Neural progenitor cell (in vitro differentiated cells): ENCODE results near the gene ARID4B. TPM values are rescaled to one million over a fixed set of nuclear protein-coding genes. Genes with fewer than 3 reads are reported as not detected.

Experiments
- DNase-seq: peaks from one replicate; pipeline ENCODE4 v3.0.0-alpha.2; 2016; ENCODE audit warnings: low spot score
- H2AFZ ChIP-seq: fragments of 200-600 bp; sonication (generic); replicated peaks from 2 replicates; pipeline ENCODE4 v1.6.1; 2016; ENCODE audit warnings: antibody characterized with exemption
- H3F3A ChIP-seq: fragments of 200-600 bp; sonication (generic); 2 replicates; pipeline ENCODE4 v1.6.1; 2016; ENCODE audit warnings: antibody characterized with exemption, low read depth
- H3K27ac ChIP-seq: fragments of 200-600 bp; sonication (generic); 2 replicates; pipeline ENCODE4 v1.5.1; 2016; ENCODE audit warnings: mild to moderate bottlenecking
- H3K27me3 ChIP-seq: fragments of 200-600 bp; sonication (generic); 2 replicates; pipeline ENCODE4 v1.6.1; 2016; ENCODE audit warnings: mild to moderate bottlenecking, moderate library complexity
- H3K36me3 ChIP-seq: fragments of 200-600 bp; sonication (generic); 2 replicates; pipeline ENCODE4 v1.5.1; 2016
- H3K4me1 ChIP-seq: fragments of 200-600 bp; sonication (generic); 2 replicates; pipeline ENCODE4 v1.6.1; 2016; ENCODE audit warnings: mixed run types
- H3K4me2 ChIP-seq: fragments of 200-600 bp; sonication (generic); 2 replicates; pipeline ENCODE4 v1.6.1; 2016
- H3K4me3 ChIP-seq: fragments of 200-600 bp; sonication (generic); 2 replicates; pipeline ENCODE4 v1.5.1; 2016
- H3K79me2 ChIP-seq: fragments of 200-600 bp; sonication (generic); 2 replicates; pipeline ENCODE4 v1.6.1; 2016; ENCODE audit warnings: low read depth
- H3K9ac ChIP-seq: fragments of 200-600 bp; sonication (generic); 2 replicates; pipeline ENCODE4 v1.6.1; 2016
- H3K9me3 ChIP-seq: fragments of 200-600 bp; sonication (generic); 2 replicates; pipeline ENCODE4 v1.5.1; 2016; ENCODE audit warnings: low read depth
- H4K20me1 ChIP-seq: fragments of 200-600 bp; sonication (generic); 2 replicates; pipeline ENCODE4 v1.6.1; 2016; ENCODE audit warnings: low read depth
- H3K27ac Mint-ChIP-seq: 3 replicates; pipeline ENCODE4 v1.8.0; 2021; ENCODE audit warnings: mixed read lengths
- H3K27me3 Mint-ChIP-seq: 2 replicates; pipeline ENCODE4 v1.8.0; 2022; ENCODE audit warnings: low read depth, mild to moderate bottlenecking, inconsistent platforms, moderate library complexity, mixed read lengths; ENCODE audit not compliant: insufficient read depth
- H3K36me3 Mint-ChIP-seq: 3 replicates; pipeline ENCODE4 v1.8.0; 2021; ENCODE audit warnings: mixed read lengths
- H3K4me1 Mint-ChIP-seq: 3 replicates; pipeline ENCODE4 v1.8.0; 2021; ENCODE audit warnings: mixed read lengths
- H3K4me3 Mint-ChIP-seq: 3 replicates; pipeline ENCODE4 v1.8.0; 2021; ENCODE audit warnings: mild to moderate bottlenecking, moderate library complexity, mixed read lengths
- H3K9me3 Mint-ChIP-seq: 3 replicates; pipeline ENCODE4 v1.8.0; 2020; ENCODE audit warnings: mixed read lengths
- EZH2 ChIP-seq: fragments of 200-600 bp; sonication (generic); IDR thresholded peaks from 2 replicates; pipeline ENCODE4 v1.6.1; 2017; ENCODE audit warnings: antibody characterized with exemption, mild to moderate bottlenecking, moderate library complexity
- EZH2phosphoT487 ChIP-seq: fragments of 200-600 bp; sonication (generic); IDR thresholded peaks from 2 replicates; pipeline ENCODE4 v1.6.1; 2017; ENCODE audit warnings: antibody characterized with exemption
- total RNA-seq: library from RNA; depleted of rRNA; stranded (reverse); fragments of >200 nt; gene quantifications from 2 replicates; pipeline ENCODE4 v1.2.3, GENCODE V29; 2015; ENCODE audit warnings: low replicate concordance
- TF ChIP-seq, protein P1 (sequence below): fragments of 200-600 bp; sonication (generic); IDR thresholded peaks from 2 replicates; pipeline ENCODE4 v1.5.1; 2017; ENCODE audit warnings: antibody characterized with exemption, mild to moderate bottlenecking

Gene ARID4B
- total RNA-seq, 1 donor from 2014 or later: 65.8 TPM

DNA sequence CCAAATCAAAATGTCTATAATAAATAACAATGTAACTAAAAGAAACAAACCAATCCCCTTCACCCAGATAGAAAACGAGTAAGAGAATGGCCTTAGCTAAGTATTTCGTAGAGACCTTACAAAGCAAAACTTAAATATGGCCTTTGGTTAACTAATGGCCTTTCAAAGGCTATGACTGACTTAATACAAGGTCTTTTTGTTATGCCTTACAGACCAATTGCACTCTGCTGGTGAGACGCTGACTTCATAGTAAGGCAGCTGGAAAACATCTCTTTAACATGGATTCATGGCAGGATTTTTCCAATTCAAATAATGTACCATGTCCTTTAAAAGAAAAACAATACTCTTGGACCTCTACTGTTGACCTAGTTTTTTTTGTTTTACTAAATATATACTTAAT lies 23.5 kb upstream of the ARID4B start:
- Histone ChIP-seq H3K36me3 (no peaks in the 10 kb centered on the region), H3K9me3 (no peaks in the 10 kb centered on the region), H4K20me1 (no peaks in the 10 kb centered on the region), H3F3A (peaks cover 6% of the 10 kb centered on the region), H3K9ac (no peak overlapping the region), H3K27me3 (no peaks in the 10 kb centered on the region), H3K4me2 (no peak overlapping the region), H2AFZ (no peak overlapping the region), H3K4me3 (no peak overlapping the region), H3K4me1 (no peaks in the 10 kb centered on the region), H3K27ac (no peak overlapping the region), H3K79me2 (no peaks in the 10 kb centered on the region)
- no peak for DNase-seq
- Mint-ChIP-seq H3K27me3 (no peaks in the 10 kb centered on the region), H3K36me3 (peaks cover 2% of the 10 kb centered on the region), H3K27ac (no peak overlapping the region), H3K9me3 (no peaks in the 10 kb centered on the region), H3K4me1 (no peaks in the 10 kb centered on the region), H3K4me3 (no peak overlapping the region)
- TF ChIP-seq, protein P1, sequence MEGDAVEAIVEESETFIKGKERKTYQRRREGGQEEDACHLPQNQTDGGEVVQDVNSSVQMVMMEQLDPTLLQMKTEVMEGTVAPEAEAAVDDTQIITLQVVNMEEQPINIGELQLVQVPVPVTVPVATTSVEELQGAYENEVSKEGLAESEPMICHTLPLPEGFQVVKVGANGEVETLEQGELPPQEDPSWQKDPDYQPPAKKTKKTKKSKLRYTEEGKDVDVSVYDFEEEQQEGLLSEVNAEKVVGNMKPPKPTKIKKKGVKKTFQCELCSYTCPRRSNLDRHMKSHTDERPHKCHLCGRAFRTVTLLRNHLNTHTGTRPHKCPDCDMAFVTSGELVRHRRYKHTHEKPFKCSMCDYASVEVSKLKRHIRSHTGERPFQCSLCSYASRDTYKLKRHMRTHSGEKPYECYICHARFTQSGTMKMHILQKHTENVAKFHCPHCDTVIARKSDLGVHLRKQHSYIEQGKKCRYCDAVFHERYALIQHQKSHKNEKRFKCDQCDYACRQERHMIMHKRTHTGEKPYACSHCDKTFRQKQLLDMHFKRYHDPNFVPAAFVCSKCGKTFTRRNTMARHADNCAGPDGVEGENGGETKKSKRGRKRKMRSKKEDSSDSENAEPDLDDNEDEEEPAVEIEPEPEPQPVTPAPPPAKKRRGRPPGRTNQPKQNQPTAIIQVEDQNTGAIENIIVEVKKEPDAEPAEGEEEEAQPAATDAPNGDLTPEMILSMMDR: no peak
- TF ChIP-seq EZH2phosphoT487 (no peak), EZH2 (no peak)

- Mint-ChIP-seq H3K4me3 (no peak overlapping the region), H3K9me3 (no peaks in the 10 kb centered on the region)
- H3K9ac ChIP-seq: no peak overlapping the region
These were observed 15.7 kb upstream of the ARID4B start for GRCh38 chr1:235343726-235344125.

GRCh38 chr1:235342471-235342870 lies 14.5 kb upstream of the ARID4B start:
- no peak overlapping the region for H3K4me3 ChIP-seq
- no peak for TF ChIP-seq EZH2phosphoT487
- TF ChIP-seq, protein P1: no peak
- no peak for TF ChIP-seq EZH2
- H3K36me3 ChIP-seq: peaks cover 8% of the 10 kb centered on the region
- no peaks in the 10 kb centered on the region for H3K27me3 ChIP-seq
- peak overlapping the region; percentile 22 for H3K4me2 ChIP-seq
- DNase-seq: no peak
- H3K79me2 ChIP-seq: peaks cover 15% of the 10 kb centered on the region
- Mint-ChIP-seq H3K27ac (no peak overlapping the region), H3K4me3 (no peak overlapping the region), H3K27me3 (no peaks in the 10 kb centered on the region), H3K4me1 (no peaks in the 10 kb centered on the region), H3K9me3 (no peaks in the 10 kb centered on the region), H3K36me3 (peaks cover 30% of the 10 kb centered on the region)
- no peak overlapping the region for H3K9ac ChIP-seq
- peaks cover 14% of the 10 kb centered on the region for H3K4me1 ChIP-seq
- peak overlapping the region; percentile 64 for H3K27ac ChIP-seq
- H3K9me3 ChIP-seq: no peaks in the 10 kb centered on the region
- peaks cover 30% of the 10 kb centered on the region for H3F3A ChIP-seq
- H4K20me1 ChIP-seq: no peaks in the 10 kb centered on the region
- no peak overlapping the region for H2AFZ ChIP-seq

More at GRCh38 chr1:235343726-235344125, 15.7 kb upstream of the ARID4B start:
- Histone ChIP-seq H4K20me1 (no peaks in the 10 kb centered on the region), H3K27ac (no peak overlapping the region), H3K4me1 (peaks cover 14% of the 10 kb centered on the region), H3F3A (peaks cover 30% of the 10 kb centered on the region), H3K9me3 (no peaks in the 10 kb centered on the region), H3K4me3 (no peak overlapping the region), H2AFZ (no peak overlapping the region), H3K27me3 (no peaks in the 10 kb centered on the region), H3K4me2 (no peak overlapping the region), H3K36me3 (peaks cover 8% of the 10 kb centered on the region), H3K79me2 (peaks cover 5% of the 10 kb centered on the region)
- no peaks in the 10 kb centered on the region for H3K27me3 Mint-ChIP-seq
- H3K36me3 Mint-ChIP-seq: peaks cover 27% of the 10 kb centered on the region
- H3K4me1 Mint-ChIP-seq: no peaks in the 10 kb centered on the region
- DNase-seq: no peak
- TF ChIP-seq, protein P1: no peak
- no peak for TF ChIP-seq EZH2phosphoT487
- TF ChIP-seq EZH2: no peak
- no peak overlapping the region for H3K27ac Mint-ChIP-seq
